H1 (cell line): ENCODE results near the gene SND1. TPM values are rescaled to one million over a fixed set of nuclear protein-coding genes. Genes with fewer than 3 reads are reported as not detected.
A peak's percentile ranks its signal among the peaks of the same experiment; 100 is the strongest.

Experiments
- CTCF ChIA-PET: fragments of 300-600 bp; sonication (Branson Sonifier 250); formaldehyde crosslinking; loops from one replicate; lab custom pipeline; 2021; ENCODE audit not compliant: partially characterized antibody; lab: Charles Lee
- POLR2A ChIA-PET: fragments of 300-600 bp; sonication (Branson Sonifier 250); formaldehyde crosslinking; loops from one replicate; lab custom pipeline; 2021; ENCODE audit warnings: inconsistent platforms; ENCODE audit not compliant: partially characterized antibody; lab: Charles Lee
- DNase-seq, 2 experiments: peaks; one replicate each; pipeline versions ENCODE4 v3.0.0 to v3.0.0-alpha.2; 2010 to 2022; ENCODE audit warnings: low spot score in 2 of 2, low read depth in 1 of 2, mixed read lengths in 1 of 2
- FAIRE-seq: peaks from 2 replicates; lab custom pipeline; 2011; peaks lifted over from hg19 to GRCh38; lab: Jason Lieb, UNC
- H2AFZ ChIP-seq: 2 replicates; pipeline ENCODE4 v1.8.1; 2012; ENCODE audit warnings: low read length, inconsistent platforms
- H2AK5ac ChIP-seq: 2 replicates; pipeline ENCODE4 v1.6.1; 2013; ENCODE audit warnings: low read depth, low read length
- H2BK120ac ChIP-seq: replicated peaks from 2 replicates; pipeline ENCODE3; 2013; ENCODE audit warnings: low read depth, low read length, inconsistent platforms
- H2BK12ac ChIP-seq: 2 replicates; pipeline ENCODE4 v1.6.1; 2013; ENCODE audit warnings: low read depth, low read length
- H2BK15ac ChIP-seq: 2 replicates; pipeline ENCODE4 v1.6.1; 2013; ENCODE audit warnings: low read length
- H2BK20ac ChIP-seq: 2 replicates; pipeline ENCODE4 v1.6.1; 2013; ENCODE audit warnings: low read length
- H2BK5ac ChIP-seq: 2 replicates; pipeline ENCODE4 v1.6.1; 2013; ENCODE audit warnings: low read depth, low read length
- H3K14ac ChIP-seq: 2 replicates; pipeline ENCODE4 v1.6.1; 2013; ENCODE audit warnings: inconsistent platforms; ENCODE audit not compliant: insufficient read length
- H3K18ac ChIP-seq: 2 replicates; pipeline ENCODE4 v1.6.1; 2013; ENCODE audit warnings: low read length; ENCODE audit errors: extremely low read depth
- H3K23ac ChIP-seq: 2 replicates; pipeline ENCODE4 v1.6.1; 2013; ENCODE audit warnings: inconsistent platforms; ENCODE audit not compliant: insufficient read length
- H3K23me2 ChIP-seq: 2 replicates; pipeline ENCODE4 v1.6.1; 2013; ENCODE audit warnings: low read depth, low read length
- H3K27ac ChIP-seq: 2 replicates; pipeline ENCODE4 v1.6.1; 2011; ENCODE audit warnings: low read depth, low read length, inconsistent platforms
- H3K27me3 ChIP-seq, 4 experiments: replicated peaks in 1 of 4; 1 replicate in 1 of 4; 2 replicates in 3 of 4; pipeline versions ENCODE4 v1.6.1 to v1.8.1; 2011 to 2013; ENCODE audit warnings: low read length in 3 of 4, mild to moderate bottlenecking in 3 of 4, inconsistent platforms in 2 of 4, mixed read lengths in 2 of 4, moderate library complexity in 1 of 4; ENCODE audit not compliant: control insufficient read depth in 3 of 4, insufficient read depth in 3 of 4; ENCODE audit errors: extremely low read depth in 1 of 4
- H3K36me3 ChIP-seq, 4 experiments: 2 replicates each; pipeline versions ENCODE4 v1.6.1 to v1.8.1; 2011 to 2013; ENCODE audit warnings: mild to moderate bottlenecking in 4 of 4, low read length in 3 of 4, moderate library complexity in 2 of 4, control low read depth in 1 of 4, inconsistent platforms in 1 of 4; ENCODE audit not compliant: insufficient read depth in 4 of 4, control insufficient read depth in 2 of 4
- H3K4ac ChIP-seq: replicated peaks from 2 replicates; pipeline ENCODE3; 2013; ENCODE audit warnings: low read length, low read depth, mixed read lengths, inconsistent platforms; ENCODE audit not compliant: insufficient read length
- H3K4me1 ChIP-seq, 4 experiments: replicated peaks in 1 of 4; 1 replicate in 1 of 4; 2 replicates in 3 of 4; pipeline versions ENCODE4 v1.6.1 to v1.8.1; 2011 to 2013; ENCODE audit warnings: low read length in 3 of 4, inconsistent platforms in 2 of 4, mixed read lengths in 1 of 4; ENCODE audit not compliant: insufficient read depth in 4 of 4, control insufficient read depth in 3 of 4
- H3K4me2 ChIP-seq, 2 experiments: 2 replicates each; pipeline versions ENCODE4 v1.6.1 to v1.8.1; 2011 to 2013; ENCODE audit warnings: low read depth in 2 of 2, low read length in 2 of 2, control low read depth in 1 of 2, inconsistent platforms in 1 of 2, mild to moderate bottlenecking in 1 of 2; ENCODE audit not compliant: insufficient read depth in 1 of 2
- H3K4me3 ChIP-seq, 4 experiments: fragments of 200-600, 300-600 bp in 1 of 4; sonication (generic), shearing (Covaris generic), sonication (Bioruptor Twin) in 1 of 4; 2 replicates each; pipeline versions ENCODE4 v1.5.1 to v1.8.1; 2011 to 2016; ENCODE audit warnings: low read length in 4 of 4, low read depth in 3 of 4, control low read depth in 2 of 4, inconsistent platforms in 2 of 4, mild to moderate bottlenecking in 2 of 4, mixed read lengths in 1 of 4, moderate library complexity in 1 of 4; ENCODE audit not compliant: insufficient read depth in 2 of 4; ENCODE audit errors: extremely low read depth in 1 of 4
- H3K56ac ChIP-seq: replicated peaks from 2 replicates; pipeline ENCODE3; 2013; ENCODE audit warnings: low read depth, mild to moderate bottlenecking, mixed read lengths, low read length, inconsistent platforms; ENCODE audit not compliant: insufficient read length
- H3K79me1 ChIP-seq: 2 replicates; pipeline ENCODE4 v1.6.1; 2013; ENCODE audit warnings: low read depth, low read length, control low read depth
- H3K79me2 ChIP-seq, 2 experiments: 2 replicates each; pipeline versions ENCODE4 v1.6.1 to v1.8.1; 2012 to 2013; ENCODE audit warnings: low read length in 2 of 2, mild to moderate bottlenecking in 2 of 2, inconsistent platforms in 1 of 2; ENCODE audit not compliant: insufficient read depth in 2 of 2, control insufficient read depth in 1 of 2
- H3K9ac ChIP-seq, 4 experiments: replicated peaks in 1 of 4; 1 replicate in 1 of 4; 2 replicates in 3 of 4; pipeline versions ENCODE4 v1.6.1 to v1.8.1; 2011 to 2013; ENCODE audit warnings: low read depth in 3 of 4, low read length in 3 of 4, control low read depth in 2 of 4, mild to moderate bottlenecking in 2 of 4, moderate library complexity in 2 of 4, inconsistent platforms in 1 of 4; ENCODE audit errors: extremely low read depth in 1 of 4
- H3K9me3 ChIP-seq, 2 experiments: 2 replicates each; pipeline versions ENCODE4 v1.6.1 to v1.8.1; 2012 to 2013; ENCODE audit warnings: mild to moderate bottlenecking in 2 of 2, moderate library complexity in 2 of 2, control low read depth in 1 of 2, inconsistent platforms in 1 of 2, low read depth in 1 of 2, low read length in 1 of 2, mixed read lengths in 1 of 2; ENCODE audit not compliant: insufficient read depth in 2 of 2
- H4K20me1 ChIP-seq, 2 experiments: replicated peaks in 1 of 2; 2 replicates each; pipeline versions ENCODE3 to v1.8.1; 2011 to 2013; ENCODE audit warnings: inconsistent platforms in 2 of 2, low read length in 2 of 2, mild to moderate bottlenecking in 1 of 2; ENCODE audit not compliant: insufficient read depth in 2 of 2, control insufficient read depth in 1 of 2
- H4K5ac ChIP-seq: 2 replicates; pipeline ENCODE4 v1.6.1; 2013; ENCODE audit warnings: low read length, low read depth, mixed read lengths, inconsistent platforms; ENCODE audit not compliant: insufficient read length
- H4K8ac ChIP-seq: 2 replicates; pipeline ENCODE4 v1.8.0; 2013; ENCODE audit warnings: mild to moderate bottlenecking, moderate library complexity, low read length, inconsistent platforms; ENCODE audit not compliant: insufficient read depth; ENCODE audit errors: extremely low read depth
- H4K91ac ChIP-seq: replicated peaks from 2 replicates; pipeline ENCODE3; 2013; ENCODE audit warnings: low read length, mixed read lengths, inconsistent platforms; ENCODE audit not compliant: insufficient read length
- BRCA1 ChIP-seq: IDR thresholded peaks from 2 replicates; pipeline ENCODE4 v1.6.1; 2012; ENCODE audit warnings: low read depth, low read length, improper control_type of control experiment
- CBX5 ChIP-seq: fragments of 300-800, 300-1000 bp; sonication (generic); IDR thresholded peaks from 2 replicates; pipeline ENCODE4 v1.7.1; 2016; ENCODE audit warnings: antibody characterized with exemption, low read length, low read depth
- CHD1 ChIP-seq: IDR thresholded peaks from 2 replicates; pipeline ENCODE4 v1.6.1; 2012; ENCODE audit warnings: low read depth, low read length, improper control_type of control experiment
- FOSL1 ChIP-seq: IDR thresholded peaks from 2 replicates; pipeline ENCODE4 v1.6.1; 2011; ENCODE audit warnings: mild to moderate bottlenecking, low read depth, low read length, moderate library complexity; ENCODE audit not compliant: insufficient read depth
- JUN ChIP-seq: IDR thresholded peaks from 2 replicates; pipeline ENCODE4 v1.6.1; 2011; ENCODE audit warnings: low read depth, mild to moderate bottlenecking, improper control_type of control experiment, low read length
- KDM1A ChIP-seq: fragments of 200-600, 300-600 bp; sonication (generic); IDR thresholded peaks from 2 replicates; pipeline ENCODE4 v1.7.1; 2016; ENCODE audit warnings: mild to moderate bottlenecking, low read length, borderline replicate concordance
- NRF1 ChIP-seq: IDR thresholded peaks from 2 replicates; pipeline ENCODE4 v1.6.1; 2011; ENCODE audit warnings: mild to moderate bottlenecking, low read depth, low read length, improper control_type of control experiment
- PHF8 ChIP-seq: fragments of 200-600 bp; sonication (generic); conservative IDR thresholded peaks from 2 replicates; pipeline ENCODE4 v1.7.1; 2012; ENCODE audit warnings: low read depth, mild to moderate bottlenecking, inconsistent platforms, low read length, moderate library complexity
- RBBP5 ChIP-seq: IDR thresholded peaks from 2 replicates; pipeline ENCODE4 v1.7.1; 2012; ENCODE audit warnings: low read depth, mild to moderate bottlenecking, inconsistent platforms, low read length, moderate library complexity, borderline replicate concordance
- SAP30 ChIP-seq: fragments of 300-600 bp; sonication (generic); IDR thresholded peaks from 2 replicates; pipeline ENCODE4 v1.7.1; 2012; ENCODE audit warnings: low read length, moderate library complexity, mild to moderate bottlenecking, inconsistent platforms; ENCODE audit not compliant: insufficient read depth, insufficient replicate concordance
- SP4 ChIP-seq: IDR thresholded peaks from 2 replicates; pipeline ENCODE4 v1.6.1; 2012; ENCODE audit warnings: low read length, inconsistent platforms
- SRF ChIP-seq: IDR thresholded peaks from 2 replicates; pipeline ENCODE4 v1.6.1; 2011; ENCODE audit warnings: mild to moderate bottlenecking, low read depth, low read length, moderate library complexity
- SUZ12 ChIP-seq: fragments of 200-600 bp; sonication (generic); IDR thresholded peaks from 2 replicates; pipeline ENCODE4 v1.6.1; 2012; ENCODE audit warnings: mild to moderate bottlenecking, inconsistent platforms, low read length, moderate library complexity, mixed read lengths
- WGBS, 2 experiments: shearing (Covaris generic) in 1 of 2; methylation state at CpG; one replicate each; pipeline versions ENCODE4 v1.1.6 to v1.1.7; 2013 to 2015; ENCODE audit warnings: low lambda C conversion rate in 2 of 2, mixed read lengths in 2 of 2, inconsistent platforms in 1 of 2, low coverage in 1 of 2, missing lambda C conversion rate in 1 of 2; ENCODE audit not compliant: insufficient replicate concordance in 2 of 2, insufficient coverage in 1 of 2, insufficient read length in 1 of 2; ENCODE audit errors: extremely low coverage in 1 of 2, missing lambda C conversion rate in 1 of 2; 5-methylcytosine and 5-hydroxymethylcytosine counted together
- polyA plus RNA-seq, 7 experiments: library from polyadenylated mRNA; depleted of rRNA in 3 of 7; stranded (reverse) in 5 of 7; unstranded in 2 of 7; fragments of >200 nt in 5 of 7; fragments of 200-250 nt in 2 of 7; gene quantifications; 1 replicate in 5 of 7; 2 replicates in 1 of 7; 4 replicates in 1 of 7; pipeline versions ENCODE4 v1.2.1 to v1.2.3, GENCODE V29; 2011 to 2013; ENCODE audit warnings: missing spikeins in 2 of 7, mixed read lengths in 2 of 7
- total RNA-seq: library from RNA; stranded (reverse); fragmentation: NEBNext Ultra II Directional; extraction: Animal tissue kit (Norgen Biotek cat#: 25700); gene quantifications from 2 replicates; pipeline ENCODE4 v1.2.1, GENCODE V29; 2021
- TF ChIP-seq, protein P1 (sequence below): IDR thresholded peaks from 2 replicates; pipeline ENCODE4 v1.6.1; 2011; ENCODE audit warnings: low read depth, mild to moderate bottlenecking, low read length; ENCODE audit not compliant: insufficient read depth

The SND1 gene
- total and polyA plus RNA-seq, 2 of the 8 experiments (the other 6 are each of a cell fraction or from before 2014, with no cell fraction given) = 122 to 290 TPM

DNA sequence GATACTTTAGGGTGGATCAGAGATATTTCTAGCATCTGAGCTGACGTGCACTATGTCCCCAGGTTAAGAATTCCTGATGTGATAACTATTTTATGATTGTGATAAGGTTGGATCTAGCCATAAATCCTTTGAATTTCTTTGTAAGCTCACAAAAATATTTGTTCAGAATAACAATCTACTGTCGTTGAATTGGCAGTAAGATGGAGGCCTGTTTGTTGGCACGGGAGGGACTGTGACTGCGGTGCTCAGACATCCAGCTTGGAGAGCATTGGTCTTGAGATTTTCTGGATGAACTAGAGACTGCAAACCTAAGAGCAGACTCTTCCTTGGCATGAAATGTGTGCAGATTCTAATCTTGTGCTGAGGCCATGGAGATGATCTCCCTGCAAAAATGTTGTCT lies 248.1 kb downstream of the SND1 start:
- H3K56ac ChIP-seq = no peak overlapping the region
- no peak overlapping the region for H3K23ac ChIP-seq
- H3K27ac ChIP-seq = no peak overlapping the region
- H3K27me3 ChIP-seq = no peaks in the 10 kb centered on the region
- no peak overlapping the region for H2BK20ac ChIP-seq
- TF ChIP-seq SAP30 (no peak), JUN (no peak), KDM1A (no peak), SRF (no peak), FOSL1 (no peak), RBBP5 (no peak), BRCA1 (no peak), PHF8 (no peak), CBX5 (no peak), CHD1 (no peak), SP4 (no peak), NRF1 (no peak), SUZ12 (no peak)
- TF ChIP-seq, protein P1, sequence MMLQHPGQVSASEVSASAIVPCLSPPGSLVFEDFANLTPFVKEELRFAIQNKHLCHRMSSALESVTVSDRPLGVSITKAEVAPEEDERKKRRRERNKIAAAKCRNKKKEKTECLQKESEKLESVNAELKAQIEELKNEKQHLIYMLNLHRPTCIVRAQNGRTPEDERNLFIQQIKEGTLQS = no peak
- no peak overlapping the region for H2BK12ac ChIP-seq
- no peak overlapping the region for H3K4me3 ChIP-seq
- no peak overlapping the region for H4K5ac ChIP-seq
- WGBS, 2 experiments = 85% methylated on average over 4 of the region's 4 CpGs; no CpG with 5 or more reads in 1 of the 2 experiments
- no peak overlapping the region for H2AK5ac ChIP-seq
- no peak overlapping the region for H3K14ac ChIP-seq
- no peaks in the 10 kb centered on the region for H3K9me3 ChIP-seq
- CTCF ChIA-PET = interaction anchor here (0.7 to 1.5 kb wide), 7 partner anchors 11 to 310 kb away, joined by 3 to 9 read pairs (median 4); no protein-coding TSS in a partner anchor
- no peaks in the 10 kb centered on the region for H3K23me2 ChIP-seq
- FAIRE-seq (no peak), DNase-seq (no peak)
- H3K79me1 ChIP-seq = no peaks in the 10 kb centered on the region; the same call in 1 of the 2 replicates
- no peak overlapping the region for H2AFZ ChIP-seq
- peaks cover 18 to 48% (median 29%) of the 10 kb centered on the region in 4 experiments for H3K4me1 ChIP-seq
- H3K4ac ChIP-seq = no peak overlapping the region
- peak overlapping the region in 1 of 2 experiments; percentile 46; a peak in 2 of 4 replicates for H3K4me2 ChIP-seq
- H3K9ac ChIP-seq = no peak overlapping the region
- H2BK120ac ChIP-seq = no peak overlapping the region
- H2BK5ac ChIP-seq = no peak overlapping the region
- H4K20me1 ChIP-seq = peaks cover 3 to 7% of the 10 kb centered on the region in 2 experiments
- POLR2A ChIA-PET = interaction anchor here (0.9 to 1.3 kb wide), 2 partner anchors 15 to 19 kb away, joined by 3 to 5 read pairs; no protein-coding TSS in a partner anchor
- no peak overlapping the region for H2BK15ac ChIP-seq
- H3K18ac ChIP-seq = no peak overlapping the region
- peaks cover 0 to 16% of the 10 kb centered on the region in 2 experiments; a peak in 1 of 4 replicates for H3K79me2 ChIP-seq
- no peaks in the 10 kb centered on the region for H3K36me3 ChIP-seq
- no peak overlapping the region for H4K8ac ChIP-seq
- H4K91ac ChIP-seq = no peak overlapping the region
